ENCODE data around the gene MRC1.
A peak's percentile ranks its signal among the peaks of the same experiment; 100 is the strongest.

The MRC1 gene

DNA sequence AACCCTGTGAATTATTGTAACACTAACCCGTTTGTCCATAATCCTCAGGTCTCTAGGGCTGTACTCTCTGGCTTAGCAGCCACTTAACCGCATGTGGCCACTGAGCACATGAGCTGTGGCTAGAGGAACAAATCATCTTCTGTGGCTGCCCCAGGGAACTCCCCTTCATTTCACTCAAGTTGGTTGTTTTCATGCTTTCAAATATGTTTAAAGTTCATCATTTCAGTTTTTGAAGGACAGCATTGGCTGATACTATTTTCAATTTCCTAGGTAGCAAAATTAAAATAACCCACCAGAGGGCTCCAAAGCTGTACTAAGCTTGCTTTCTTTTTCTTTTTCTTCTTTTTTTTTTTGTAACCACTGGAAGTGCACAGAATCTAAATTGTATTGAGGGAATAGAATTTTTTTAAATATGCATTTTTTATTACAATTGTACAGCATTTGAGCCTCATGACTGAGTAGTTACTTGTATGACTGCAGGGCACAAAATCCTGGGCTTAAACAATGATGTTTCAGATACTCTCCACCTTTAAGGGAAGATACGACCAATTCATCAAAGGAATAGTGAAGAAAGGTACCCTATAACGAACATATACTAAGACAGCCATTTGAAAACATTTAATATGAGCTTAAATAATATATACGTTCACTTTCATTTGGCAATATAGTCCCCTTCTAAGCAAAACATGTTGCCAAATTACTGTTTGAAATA lies 38.6 kb downstream of the MRC1 start:
- DNase-seq = peak in 1 of 56 donors; percentile 7

DNA sequence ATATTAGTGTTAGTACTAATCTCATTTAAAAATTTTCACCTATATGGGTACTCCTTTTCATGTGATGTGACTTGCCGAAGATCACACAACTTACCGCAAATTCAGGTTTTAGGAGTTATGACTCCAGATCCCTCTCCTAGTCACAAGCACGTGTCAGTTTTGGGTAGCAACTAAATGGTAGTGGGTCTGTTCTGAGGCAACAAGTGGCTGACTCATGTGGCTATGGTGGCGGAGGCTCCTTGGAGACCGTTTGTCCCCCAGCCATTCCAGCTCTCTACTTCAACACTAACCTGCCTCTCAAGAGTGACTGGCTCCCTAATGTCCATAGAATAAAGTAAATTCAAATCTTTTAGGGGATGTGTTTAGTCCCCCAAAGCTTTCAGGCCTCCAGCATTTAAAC lies 39.5 kb downstream of the MRC1 start:
- no peak for DNase-seq

DNA sequence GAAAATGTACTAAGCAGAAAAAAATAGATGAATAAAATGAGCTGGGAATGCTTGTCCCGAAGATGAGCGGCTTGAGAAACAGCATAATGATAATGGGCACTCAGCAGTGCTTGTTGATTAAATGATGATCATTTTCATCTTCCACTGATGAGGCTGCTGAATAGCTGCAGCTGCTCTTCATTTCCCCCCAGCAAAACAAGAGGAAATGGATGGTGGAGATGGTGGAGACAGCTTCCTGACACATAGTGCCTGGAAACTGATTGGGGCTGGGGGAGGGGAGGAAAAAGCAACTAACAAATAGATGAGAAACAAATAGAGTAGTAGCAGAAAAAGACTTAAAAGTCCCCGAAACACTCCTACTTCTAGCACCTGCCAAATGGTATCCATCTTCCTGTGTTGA lies 41.4 kb downstream of the MRC1 start:
- DNase-seq = no peak

DNA sequence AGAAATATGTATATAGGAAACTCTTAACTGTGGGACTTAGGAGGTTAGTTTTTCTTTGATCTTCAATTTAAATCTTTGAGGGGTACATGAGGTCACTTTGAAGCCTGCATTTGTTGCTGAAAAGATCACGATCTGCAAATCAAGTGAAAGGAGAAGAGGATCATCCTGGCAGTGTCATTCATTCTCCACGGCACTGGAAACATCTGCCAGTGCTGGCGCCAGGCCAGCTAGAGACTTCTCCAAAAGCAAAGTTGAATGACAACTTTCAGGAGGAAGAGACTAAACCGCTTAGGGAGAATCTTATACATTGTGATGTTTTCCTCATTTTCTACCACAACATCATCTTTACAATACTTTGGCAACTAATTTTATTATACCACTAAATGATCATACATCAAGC lies 42.5 kb downstream of the MRC1 start:
- peak in 24 of 56 donors; percentile 1 to 64 (median 20) for DNase-seq

DNA sequence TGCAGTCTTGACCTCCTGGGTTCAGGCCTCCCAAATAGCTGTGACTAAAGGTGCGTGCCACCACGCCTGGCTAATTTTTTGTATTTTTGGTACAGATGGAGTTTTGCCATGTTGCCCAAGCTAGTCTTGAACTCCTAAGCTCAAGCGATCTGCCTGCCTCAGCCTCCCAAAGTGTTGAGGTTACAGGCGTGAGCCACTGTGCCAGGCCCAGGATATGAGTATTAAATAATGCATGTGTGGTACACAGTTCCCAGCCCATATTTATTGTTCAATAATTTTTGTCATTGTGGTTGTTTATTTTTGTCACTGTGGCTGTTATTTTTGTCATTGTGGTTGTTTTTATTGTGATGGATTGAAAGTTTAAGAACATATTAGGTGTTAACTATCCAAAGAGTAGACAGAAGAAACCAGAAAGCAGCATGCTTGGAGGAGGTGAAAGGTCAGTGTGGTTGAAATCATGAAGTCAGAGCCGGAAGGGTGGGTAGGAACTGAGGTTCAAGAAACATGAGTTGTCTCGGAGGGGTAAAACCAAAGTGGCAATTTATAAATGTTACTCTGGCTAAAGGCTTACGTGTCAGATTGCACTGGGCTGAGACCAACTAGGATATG lies 45.0 kb downstream of the MRC1 start:
- no peak for DNase-seq

DNA sequence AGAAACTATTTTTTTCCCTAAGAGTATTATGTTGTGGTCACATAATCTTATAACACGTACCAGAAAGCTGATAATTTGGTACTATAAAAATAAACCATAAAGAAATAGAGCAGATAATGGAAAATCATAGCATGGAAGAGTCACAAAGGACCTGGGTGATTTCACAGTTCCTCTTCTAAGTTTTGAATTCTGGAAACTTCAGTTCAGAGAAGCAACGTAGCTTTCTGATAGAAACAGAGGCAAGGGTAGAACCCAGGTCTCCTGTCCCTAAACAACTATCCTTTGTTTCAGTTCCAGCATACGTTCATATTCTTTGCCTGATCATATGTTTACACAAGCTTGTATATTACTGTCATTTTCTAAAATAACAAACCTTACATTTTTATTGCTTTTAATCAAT lies 47.9 kb downstream of the MRC1 start:
- DNase-seq = no peak

DNA sequence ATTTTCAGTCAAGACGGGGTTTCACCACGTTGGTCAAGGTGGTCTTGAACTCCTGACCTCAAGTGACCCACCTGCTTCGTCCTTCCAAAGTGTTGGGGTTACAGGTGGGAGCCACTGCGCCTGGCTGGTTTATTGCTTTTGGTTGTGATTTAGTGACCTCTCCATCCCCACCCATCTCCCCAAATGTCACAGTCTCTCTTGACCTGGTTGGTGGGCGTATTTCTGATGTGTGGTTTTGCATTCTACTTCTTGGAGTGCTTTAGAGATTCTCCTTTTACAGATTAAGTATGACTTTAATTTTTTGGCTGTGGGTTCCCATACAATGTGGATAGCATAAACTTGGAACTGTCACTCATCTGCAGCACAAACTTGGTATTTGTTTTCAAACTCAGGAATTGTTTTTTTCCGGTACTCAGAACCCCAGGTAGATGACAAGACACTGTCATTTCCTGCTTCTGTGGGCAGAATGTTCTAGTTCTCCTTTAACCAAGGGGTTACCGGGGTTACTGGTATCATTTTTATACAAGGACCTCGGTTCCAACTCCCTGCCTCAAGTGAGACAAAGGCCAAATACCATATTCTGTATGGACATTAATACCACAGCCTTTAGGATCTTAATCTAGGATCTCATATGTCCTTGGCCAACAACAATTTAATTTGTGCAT lies 50.5 kb downstream of the MRC1 start:
- no peak for DNase-seq

DNA sequence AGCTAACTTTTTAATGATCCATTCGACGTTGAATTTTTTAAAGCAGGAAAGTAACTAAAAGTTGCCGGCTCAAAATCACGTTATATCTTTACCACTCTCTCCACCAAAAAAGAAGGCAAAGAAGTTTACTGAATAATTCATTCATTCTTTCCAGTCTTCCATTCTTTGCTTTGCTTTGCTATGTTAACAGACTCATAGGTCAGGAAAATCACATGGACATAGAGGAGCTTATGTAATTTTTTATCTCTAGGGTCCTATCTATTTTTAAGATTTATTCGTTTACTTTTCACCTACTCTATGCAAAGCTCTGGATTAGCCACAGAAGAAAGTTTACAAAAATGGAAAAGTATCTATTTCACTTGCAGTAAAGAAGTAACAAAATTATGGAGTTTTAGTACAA lies 52.6 kb downstream of the MRC1 start:
- DNase-seq = no peak

DNA sequence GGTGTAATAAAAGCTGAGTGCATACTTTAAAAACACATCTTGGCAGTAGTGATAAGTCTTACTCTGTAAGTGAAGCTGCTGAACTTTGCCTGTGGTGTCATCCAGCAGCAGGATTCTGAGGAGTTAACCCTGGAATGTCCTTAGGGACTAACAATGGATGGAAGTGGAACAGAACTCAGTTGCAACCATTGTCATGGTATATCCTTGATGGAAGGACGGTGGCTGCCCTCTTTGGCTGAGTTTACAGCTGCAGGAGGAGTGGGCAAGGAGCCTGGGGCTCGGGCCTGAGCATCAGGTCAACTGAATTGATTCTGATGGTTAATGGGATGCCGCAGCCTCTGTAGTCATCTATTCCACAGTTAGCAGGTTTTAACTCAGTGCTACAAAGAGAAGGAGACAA lies 56.2 kb downstream of the MRC1 start:
- no peak for DNase-seq

DNA sequence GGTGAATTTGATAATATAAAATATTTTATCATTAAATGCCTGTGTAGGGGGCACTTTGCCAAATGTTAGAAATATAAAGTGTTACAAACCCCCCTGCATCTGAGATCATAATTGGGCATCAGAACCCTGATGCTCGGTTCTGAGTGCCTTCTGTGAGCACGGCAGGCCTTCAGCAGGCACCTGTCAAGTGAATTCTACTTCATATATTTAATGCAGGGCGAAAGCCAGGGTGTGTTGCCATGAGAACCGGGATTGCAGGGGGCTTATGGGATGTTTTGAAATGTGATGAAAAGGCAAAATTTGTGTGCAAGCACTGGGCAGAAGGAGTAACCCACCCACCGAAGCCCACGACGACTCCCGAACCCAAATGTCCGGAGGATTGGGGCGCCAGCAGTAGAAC lies 57.2 kb downstream of the MRC1 start:
- no peak for DNase-seq

DNA sequence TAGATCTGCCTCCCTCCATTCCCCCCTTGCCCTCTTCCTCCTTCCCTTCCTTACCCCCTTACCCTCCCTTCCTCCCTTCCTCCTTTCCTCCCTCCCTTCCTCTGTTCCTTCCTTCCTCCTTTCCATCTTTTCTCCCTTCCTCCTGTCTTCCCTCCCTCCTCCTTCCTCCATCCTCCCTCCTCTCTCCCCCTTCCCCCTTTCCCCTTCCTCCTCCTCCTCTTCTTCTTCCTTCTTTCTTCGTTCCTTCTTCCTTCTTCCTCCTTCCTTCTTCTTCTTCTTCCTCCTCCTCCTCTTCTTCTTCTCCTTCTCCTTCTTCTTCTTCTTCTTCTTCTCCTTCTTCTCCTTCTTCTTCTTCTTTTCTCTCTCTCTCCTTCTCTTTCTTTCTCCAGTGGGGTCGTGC lies 57.9 kb downstream of the MRC1 start:
- no peak for DNase-seq

DNA sequence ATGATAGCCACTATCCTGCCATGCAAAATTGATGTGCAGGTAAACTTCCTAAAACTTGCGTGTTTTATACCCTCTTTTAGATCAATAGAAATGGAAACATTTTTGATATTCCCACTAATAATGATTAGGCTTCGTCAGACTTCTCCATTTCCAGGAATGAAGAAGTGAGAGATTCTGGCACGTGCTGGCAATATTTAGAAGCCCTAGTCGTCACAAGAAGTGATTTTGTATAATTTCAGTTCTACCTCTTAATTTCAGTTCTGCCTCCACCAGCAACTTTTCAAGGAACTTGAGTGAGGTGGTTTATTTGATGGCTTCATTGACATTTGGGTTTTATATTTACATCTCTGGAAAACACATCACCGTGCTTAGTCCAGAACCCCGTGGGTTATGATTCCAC lies 61.9 kb downstream of the MRC1 start:
- no peak for DNase-seq

DNA sequence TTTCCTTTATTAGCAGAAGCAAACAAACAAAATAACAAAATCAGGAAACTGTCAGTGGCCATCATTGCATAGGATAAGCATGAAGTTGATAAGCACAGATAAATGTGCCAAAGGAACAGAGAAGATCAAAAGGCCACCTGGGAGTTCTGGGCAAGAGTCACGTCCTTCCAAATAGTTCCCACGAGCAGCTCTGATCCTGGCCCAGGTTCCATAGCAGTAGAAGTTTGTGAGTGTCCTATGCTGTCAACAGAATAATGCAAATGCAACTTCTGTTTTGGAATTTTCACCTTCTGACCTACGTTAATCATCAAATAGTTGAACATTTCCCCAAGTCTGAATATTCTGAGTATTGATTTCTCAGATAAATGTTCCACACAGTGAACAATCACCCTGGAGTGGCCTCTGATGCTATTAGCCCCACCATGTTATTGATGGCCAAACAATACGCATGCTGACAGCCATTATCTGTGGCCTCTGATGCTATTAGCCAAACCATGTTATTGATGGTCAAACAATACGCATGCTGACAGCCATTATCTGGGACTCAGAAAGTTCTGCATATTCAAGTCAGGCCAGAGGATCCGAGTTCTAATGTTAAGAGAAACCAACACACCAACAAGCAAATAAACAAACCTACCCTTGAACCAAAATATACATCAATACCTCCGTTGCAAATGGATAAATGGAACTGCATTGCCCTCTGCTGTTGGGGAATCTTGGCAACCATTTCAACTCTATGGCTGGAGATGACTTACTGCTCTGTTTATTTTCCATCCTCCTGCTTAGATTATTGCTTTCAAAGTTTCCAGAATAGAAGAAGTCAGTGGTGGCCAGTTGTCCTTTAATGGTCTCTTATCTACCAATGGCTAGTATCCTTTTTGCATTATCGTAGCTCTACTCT lies 63.3 kb downstream of the MRC1 start:
- DNase-seq = no peak

DNA sequence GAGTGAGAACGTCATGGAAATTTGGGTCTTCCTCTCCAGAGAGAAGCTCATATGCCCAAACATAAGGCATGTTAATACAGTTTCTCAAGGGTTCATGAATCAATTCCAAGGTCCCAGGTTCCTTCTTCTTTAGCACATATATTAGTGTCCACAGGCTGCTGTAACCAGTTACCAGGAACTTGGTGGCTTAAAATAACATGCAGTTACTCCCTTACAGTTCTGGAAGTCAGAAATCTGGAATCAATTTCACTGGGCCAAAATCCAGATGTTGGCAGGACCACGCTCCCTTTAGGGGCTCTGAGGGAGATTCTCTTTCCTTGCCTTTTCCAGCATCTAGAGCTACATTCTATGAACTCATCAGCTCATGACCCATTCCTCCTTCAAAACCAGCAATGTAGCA lies 64.8 kb downstream of the MRC1 start:
- no peak for DNase-seq

DNA sequence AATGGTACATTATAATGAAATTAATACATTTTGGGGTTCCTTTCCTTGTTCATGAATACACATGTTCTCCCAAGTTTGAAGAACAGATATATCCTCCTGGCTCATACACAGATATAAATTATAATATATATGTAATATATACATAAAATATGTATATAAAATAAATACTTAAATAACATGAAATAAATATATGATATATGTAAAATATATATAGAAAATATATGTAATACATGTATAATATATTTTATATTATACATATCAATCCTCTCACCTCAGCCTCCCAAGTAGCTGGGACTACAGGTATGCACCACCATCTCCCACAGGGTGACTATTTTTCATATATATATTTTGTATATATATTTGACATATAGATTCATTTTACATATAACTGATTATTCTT lies 68.0 kb downstream of the MRC1 start:
- no peak for DNase-seq

DNA sequence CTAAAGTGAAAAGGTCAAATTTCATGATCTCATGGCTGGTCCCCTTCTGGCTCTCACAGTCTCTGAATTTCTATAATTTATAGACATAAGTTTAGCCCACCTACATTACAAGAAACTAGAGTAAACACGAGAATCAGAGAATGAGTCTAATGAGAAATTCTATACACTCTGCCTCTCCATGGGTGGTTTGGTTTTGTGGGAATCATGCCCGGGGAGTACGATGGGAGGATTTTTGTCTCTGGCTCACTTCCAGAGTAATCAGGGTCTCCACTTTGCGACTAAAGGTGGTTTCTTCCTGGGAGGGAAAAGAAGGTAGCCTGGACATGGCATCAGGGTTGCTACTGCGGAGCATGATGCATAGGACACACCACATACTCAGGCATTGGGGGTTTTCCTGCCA lies 69.7 kb downstream of the MRC1 start:
- no peak for DNase-seq

DNA sequence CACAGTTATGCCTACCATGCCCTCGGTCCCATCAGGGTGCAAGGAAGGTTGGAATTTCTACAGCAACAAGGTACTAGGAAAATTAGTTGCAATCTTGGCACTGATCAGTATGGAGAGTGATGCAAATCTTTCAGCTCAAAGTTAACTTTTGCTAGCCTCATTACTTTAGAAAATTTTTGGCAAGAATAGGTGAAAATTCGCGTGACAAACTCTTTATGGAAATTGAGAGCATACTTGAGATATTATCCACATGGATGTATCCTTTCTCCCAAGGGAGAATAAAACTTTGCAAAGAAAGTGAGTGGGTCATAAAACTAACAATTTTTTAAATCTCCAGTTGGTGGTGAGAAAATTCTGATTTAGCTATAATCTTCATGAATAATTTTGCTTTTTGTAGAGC lies 71.5 kb downstream of the MRC1 start:
- no peak for DNase-seq

DNA sequence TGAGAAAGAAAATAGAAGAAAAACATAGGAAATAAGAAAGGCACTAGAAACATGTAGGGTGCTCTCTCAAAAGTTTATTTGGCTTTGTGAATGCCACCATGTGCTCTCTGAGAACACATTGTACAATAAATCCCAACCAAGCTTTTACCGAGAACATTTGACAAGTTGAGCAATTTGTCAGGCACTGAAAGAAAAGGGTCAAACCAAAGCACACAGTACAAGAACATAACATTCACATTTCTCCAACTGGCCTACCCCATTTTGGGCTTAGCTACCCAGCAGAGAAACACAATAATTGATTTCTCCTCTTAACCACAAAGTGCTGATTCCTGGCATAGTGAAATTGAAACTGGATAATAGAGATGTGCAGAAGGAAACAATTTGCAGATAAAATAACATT lies 73.4 kb downstream of the MRC1 start:
- DNase-seq = peak in 1 of 56 donors; percentile 13

DNA sequence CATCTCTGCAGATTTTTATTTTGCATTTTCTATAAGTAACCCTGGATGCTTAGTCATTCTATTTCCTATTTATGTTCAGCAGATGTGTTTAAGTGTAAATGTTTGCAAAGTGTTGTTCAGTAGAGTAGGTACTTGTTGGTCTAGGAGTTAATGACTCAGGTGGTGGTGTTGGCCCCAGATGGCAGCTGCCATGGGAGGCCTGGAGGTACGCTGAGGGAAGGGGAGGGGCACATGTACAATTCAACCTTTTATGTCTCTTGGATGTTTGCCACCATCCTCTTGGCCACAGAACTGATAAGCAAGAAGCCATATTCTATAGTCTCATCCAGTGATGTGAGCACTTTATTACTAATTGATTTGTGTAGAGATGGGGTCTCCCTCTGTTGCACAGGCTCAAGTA lies 74.5 kb downstream of the MRC1 start:
- DNase-seq = no peak

DNA sequence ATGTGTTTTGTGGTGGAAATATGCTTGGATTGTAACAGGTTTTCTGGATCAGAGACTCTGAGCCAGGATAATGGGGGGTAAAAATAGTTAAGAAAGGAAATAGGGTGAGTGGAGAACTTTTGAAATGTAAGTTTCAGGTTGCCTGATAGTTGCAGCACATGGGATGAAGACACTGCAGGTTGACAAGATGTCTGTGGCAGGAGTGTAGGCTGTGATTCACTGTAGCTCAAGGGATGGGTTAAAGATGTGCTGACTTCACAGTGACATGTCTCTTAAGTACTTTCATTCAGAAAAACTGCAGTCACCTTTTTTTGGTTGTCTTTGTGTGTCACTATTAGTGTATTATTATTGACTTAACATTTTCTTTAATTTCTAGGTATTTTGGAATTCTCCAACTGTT lies 79.0 kb downstream of the MRC1 start:
- no peak for DNase-seq

DNA sequence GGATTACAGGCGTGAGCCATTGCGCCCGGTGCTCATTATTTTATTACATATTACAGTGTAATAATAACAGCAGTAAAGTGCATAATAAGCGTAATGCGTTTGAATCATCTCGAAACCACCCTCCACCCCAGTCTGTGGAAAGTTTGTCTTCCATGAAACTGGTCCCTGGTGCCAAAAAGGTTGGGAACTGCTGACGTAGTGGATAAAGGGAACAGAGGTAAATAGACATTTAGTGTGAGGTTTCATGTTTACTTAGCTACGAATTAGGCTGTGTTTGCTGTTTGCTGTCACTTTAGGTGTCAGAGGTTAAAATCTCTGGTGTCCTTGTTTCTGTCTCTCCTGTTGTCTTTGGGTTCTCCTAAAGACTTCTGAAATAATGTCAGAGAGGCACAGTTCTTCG lies 82.3 kb downstream of the MRC1 start:
- no peak for DNase-seq

DNA sequence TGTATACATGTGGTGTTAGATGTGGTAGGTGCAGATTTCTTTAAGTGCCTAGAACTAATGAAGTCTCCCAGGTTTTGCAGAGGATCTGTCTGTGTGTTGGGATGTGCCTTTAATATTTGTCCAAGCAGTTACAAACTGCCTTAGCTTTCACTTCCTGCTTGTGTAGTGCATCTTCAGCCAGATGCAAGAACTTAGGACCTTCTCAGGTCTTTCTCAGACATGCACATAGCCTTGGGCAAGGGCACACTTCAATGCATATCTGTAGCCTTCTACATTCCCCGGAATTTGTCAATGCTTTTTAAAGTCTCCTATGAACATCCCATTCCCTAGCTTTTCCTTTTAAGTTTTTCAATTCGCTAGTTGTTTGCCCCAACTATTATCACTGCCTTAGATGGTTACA lies 95.4 kb downstream of the MRC1 start:
- no peak for DNase-seq
